Measurements from ENCODE around the gene SRPX. TPM values are rescaled to one million over a fixed set of nuclear protein-coding genes. Genes with fewer than 3 reads are reported as not detected.

The SRPX gene
- total RNA-seq, 1 donor from 2014 or later = 108 TPM

GRCh38 chrX:38138900-38139299 is 81.8 kb downstream of the SRPX start:
- DNase-seq (ENCODE audit: low read depth in 2 of 2) = no peak

DNA sequence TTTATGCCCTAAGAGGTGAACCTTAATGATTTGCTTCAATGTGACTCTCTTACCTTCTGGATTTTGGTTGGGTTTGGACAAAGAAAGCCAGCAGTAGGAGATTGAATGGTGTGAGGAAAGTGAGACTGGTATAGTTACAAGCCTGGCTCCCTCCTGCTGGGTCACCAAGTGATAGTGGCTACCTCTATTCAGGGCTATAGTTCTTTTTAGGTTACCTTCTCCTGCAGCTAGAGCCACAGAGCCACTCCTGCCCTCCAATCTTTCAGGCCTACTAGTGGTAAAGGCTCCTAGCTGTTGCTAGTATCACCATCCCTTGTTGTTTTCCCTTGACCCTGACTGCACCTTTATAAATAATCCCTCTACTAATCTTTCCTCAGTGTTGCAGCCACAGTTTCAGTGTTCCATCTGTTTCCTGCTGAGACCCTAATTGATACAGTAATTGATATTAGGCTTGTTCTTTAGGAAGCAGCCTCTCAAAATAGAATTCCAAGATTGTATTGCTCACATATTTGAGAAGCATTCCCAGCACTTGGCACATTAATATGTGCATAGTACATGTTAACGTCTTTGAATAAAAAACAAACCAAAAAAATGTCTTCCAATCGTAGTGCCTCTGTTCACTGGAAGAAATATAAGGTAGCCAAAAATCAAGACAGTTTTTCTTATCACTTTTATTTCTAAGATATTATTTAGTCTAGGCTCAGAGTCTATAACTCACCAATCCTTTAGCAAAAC is 82.3 kb downstream of the SRPX start:
- no peak for DNase-seq (ENCODE audit: low read depth in 2 of 2)

DNA sequence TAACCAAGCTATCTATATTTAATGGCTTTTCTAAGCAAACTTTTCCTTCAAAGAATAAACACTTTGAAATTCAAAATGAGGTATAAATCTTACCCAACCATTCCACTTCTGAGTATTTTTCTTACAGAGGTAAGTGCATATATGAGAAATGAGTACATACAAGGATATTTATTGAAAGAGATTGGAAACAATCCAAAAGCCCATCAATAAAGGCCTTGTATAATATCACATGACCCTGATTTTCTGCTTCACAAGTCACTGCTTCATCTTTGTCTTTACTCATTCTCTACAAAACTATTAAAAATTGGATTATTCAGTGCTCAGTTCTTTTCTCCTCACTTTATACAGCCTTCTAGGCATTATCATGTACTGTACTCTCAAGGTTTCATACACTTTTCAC is 91.3 kb downstream of the SRPX start:
- DNase-seq (ENCODE audit: low read depth in 2 of 2) = no peak

- no peak for DNase-seq (ENCODE audit: low read depth in 2 of 2)
Measured at GRCh38 chrX:38127961-38128360, 92.7 kb downstream of the SRPX start.

GRCh38 chrX:38126179-38126578 is 94.5 kb downstream of the SRPX start:
- peak in 1 of 2 donors; percentile 37 for DNase-seq (ENCODE audit: low read depth in 2 of 2)

DNA sequence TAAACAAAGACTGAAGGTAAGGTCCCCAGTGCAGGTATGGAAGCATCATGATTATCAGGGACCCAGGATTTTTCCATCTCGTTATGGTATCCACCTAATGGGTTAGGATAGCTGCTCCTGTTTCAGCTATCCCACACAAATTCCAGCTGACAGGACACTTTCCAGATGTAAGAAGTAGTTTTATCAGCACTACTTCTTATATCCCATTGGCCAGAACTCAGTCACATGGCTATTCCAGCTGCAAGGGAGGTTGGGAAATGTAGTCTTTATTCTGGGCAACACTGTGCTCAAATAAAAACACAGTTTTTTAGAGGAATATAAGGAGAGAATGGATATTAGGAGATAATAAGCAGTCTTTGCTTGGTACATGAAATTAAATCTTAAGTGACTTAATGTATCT is 96.7 kb downstream of the SRPX start:
- DNase-seq (ENCODE audit: low read depth in 2 of 2) = no peak

DNA sequence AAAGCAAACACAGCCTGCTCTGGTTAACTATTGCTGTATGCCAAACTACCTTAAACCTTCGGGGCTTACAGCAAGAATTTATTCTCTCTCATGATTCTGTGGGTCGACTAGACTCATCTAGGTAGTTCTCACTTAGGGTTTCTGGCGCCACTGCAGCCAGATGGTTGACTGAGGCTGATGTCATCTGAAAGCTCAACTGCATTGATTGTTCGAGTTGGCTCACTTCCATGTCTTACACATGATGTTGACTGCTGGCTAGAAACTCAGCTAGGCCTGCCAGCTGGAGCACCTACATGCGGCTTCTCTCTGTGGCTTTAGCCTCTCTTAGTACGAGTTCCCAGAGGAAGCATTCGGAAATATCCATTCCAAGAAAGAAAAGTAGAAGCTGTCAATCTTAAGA is 103.2 kb downstream of the SRPX start:
- peak; percentile 32 to 33 for DNase-seq (ENCODE audit: low read depth in 2 of 2)

- no peak for DNase-seq (ENCODE audit: low read depth in 2 of 2)
Measured at GRCh38 chrX:38116706-38117105, 104.0 kb downstream of the SRPX start.

DNA sequence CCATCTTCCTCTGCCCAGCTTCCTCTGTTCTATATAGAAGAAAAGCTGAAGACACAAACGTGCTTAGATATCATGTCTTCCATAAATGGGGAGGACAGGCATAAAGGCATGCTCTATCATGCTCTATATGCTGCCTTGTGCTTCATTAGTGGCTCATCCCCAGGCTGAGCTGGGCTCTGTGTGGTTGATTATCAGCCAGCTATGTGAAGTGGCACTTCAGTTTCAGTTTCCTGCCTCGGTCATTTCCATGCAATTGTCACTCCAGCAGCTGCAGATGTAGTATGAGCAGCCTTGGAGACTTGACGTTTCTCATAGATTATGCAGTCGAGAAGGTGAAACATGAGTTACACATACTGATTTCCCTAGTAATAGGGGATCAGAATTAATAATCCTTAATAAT is 108.1 kb downstream of the SRPX start:
- no peak for DNase-seq (ENCODE audit: low read depth in 2 of 2)

DNA sequence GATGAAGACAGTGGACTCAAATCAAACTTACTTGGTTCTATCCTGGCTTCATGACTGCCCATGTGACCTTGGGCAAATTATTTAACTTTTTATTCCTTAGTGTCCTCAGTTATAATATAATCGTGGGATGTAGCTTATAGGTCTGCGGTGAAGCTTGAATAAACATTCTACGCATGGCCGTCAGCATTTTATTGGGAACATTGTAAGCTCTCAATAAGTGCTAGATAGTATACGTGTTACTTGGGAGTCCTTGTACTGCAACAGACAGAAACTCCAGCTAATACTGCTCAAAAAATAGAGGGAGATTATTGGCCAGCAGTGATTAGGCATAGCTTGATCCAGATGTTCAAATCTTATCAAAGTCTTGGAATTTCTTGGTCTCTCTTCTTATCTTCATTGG is 109.5 kb downstream of the SRPX start:
- no peak for DNase-seq (ENCODE audit: low read depth in 2 of 2)

DNA sequence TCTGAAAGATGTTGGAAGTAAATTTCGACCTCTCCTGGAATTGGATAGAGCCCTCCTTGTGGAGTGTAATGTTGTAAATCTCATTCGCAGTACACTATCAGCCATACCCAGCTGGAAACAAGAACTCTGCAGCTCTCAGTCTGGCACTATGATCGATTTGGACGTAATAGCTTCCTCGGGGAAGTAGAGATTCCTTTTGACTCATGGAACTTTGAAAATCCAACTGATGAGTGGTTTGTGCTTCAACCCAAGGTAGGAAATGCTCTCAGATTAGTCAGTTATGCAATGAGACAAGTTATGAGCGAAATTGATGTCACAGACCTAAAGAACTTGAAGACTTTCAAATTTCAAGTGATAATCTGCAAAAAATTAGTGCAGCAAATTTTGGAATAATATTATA is 110.4 kb downstream of the SRPX start:
- DNase-seq (ENCODE audit: low read depth in 2 of 2) = peak; percentile 33 to 53

GRCh38 chrX:38109042-38109898 is 111.4 kb downstream of the SRPX start:
- peak in 1 of 2 donors; percentile 18 for DNase-seq (ENCODE audit: low read depth in 2 of 2)

- peak; percentile 64 to 65 for DNase-seq (ENCODE audit: low read depth in 2 of 2)
Measured at GRCh38 chrX:38108364-38108763, 112.3 kb downstream of the SRPX start.

DNA sequence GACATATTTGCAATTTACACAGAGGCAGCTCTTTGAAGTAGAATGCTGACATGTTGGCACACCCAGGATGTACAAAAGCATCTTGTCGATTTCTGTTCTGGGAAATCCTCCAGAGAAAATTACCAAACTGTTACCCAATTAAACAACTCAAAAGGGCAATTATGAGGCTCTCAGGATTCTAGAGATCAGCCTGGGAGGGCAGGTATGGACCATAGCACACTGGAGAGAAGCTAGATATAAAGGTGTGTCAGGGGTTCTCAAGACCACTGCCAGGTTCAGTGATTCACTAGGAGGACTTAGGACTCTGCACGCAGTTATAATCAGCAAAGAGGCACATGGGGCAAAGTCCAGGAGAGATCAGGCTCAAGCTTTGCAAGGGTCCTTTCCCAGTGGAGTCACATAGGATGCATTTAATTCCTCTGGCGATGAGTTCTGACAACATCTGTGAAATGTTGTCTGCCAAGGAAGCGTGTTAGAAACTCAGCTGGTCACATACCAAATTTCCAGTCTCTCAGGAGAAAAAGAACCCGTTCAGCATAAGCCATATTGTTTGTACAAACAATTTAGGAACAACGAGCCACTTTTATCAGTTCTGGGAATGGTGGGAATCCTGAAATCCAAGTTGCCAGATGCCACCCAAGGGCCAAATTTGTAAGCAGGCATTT is 113.5 kb downstream of the SRPX start:
- DNase-seq (ENCODE audit: low read depth in 2 of 2) = no peak

DNA sequence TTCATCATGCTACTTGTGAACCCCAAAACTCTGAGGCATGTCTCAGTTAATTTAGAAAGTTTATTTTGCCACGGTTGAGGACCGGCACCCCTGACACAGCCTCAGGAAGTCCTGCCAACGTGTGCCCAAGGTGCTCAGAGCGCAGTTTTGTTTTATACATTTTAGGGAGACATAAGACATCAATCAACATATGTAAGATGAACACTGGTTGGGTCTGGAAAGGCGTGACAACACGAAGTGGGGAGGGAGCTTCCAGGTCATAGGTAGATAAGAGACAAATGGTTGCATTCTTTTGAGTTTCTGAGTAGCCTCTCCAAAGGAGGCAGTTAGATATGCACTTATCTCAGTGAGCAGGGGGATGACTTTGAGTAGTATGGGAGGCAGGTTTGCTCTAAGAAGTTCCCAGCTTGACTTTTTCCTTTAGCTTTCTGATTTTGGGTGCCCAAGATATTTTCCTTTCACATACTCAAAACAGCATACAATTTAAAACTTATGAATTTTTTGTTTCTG is 115.4 kb downstream of the SRPX start:
- no peak for DNase-seq (ENCODE audit: low read depth in 2 of 2)

DNA sequence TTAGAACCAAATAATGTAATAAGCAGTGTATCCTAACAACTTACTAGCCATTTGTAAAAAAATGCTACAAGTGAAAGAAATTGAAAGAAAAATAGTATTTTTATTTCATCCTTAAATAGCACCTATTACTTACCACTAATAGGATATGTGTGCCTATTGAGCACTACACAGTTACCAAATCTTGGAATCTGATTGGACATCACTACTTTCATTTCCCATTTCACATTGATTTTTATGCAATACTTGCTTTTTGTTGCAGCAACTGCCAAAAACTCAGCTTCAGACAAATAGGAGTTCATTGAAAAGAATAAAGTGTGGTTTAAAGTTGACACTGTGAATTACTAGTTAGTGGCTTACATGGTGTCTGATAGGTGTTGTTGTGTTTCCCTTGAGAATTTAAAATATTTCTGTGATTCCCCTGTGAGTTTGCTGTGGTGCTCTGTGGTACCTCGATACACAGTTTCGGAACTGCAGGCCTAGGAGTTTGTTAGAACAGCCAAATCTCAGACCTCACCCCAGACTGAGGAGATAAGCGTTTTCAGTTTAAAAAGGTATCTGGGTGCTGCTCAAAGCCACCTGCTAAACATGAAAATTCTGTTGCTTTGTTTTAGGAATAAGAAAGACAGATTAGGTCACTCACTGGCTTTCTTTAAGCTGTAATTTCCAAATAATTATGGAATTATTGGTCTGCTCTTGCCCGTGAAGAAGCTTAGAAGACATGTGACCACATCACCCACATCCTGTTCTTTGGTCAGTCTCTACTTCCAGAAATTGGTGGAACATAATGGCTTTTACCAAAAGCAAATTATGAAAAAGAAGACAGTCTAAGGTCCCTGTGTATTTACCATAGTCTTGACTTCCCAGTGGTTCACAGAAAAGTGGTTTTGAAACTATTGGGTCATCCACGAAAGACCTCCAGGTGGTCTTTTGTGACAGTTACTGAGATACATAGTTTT is 116.5 kb downstream of the SRPX start:
- DNase-seq (ENCODE audit: low read depth in 2 of 2) = no peak

DNA sequence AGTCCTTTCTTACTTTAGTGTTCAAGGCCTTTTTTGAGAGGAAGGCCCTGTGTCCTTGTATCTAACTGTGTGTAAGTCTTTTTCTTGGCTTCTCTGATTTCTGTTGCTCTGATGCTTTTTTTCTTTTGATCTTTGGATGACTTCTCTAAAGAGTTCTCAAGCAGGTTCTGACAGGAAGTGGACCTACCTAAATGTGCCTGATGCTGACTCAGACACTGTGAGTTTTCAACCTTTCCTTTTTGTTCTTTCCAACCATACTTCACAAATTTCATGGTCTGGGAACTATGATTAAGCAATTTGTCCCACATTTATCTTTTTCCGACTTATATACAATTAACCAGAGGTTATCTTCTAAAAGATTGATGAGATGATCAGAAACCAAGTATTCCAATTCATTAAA is 117.8 kb downstream of the SRPX start:
- no peak for DNase-seq (ENCODE audit: low read depth in 2 of 2)

- DNase-seq (ENCODE audit: low read depth in 2 of 2) = no peak
Measured at GRCh38 chrX:38102240-38102639, 118.4 kb downstream of the SRPX start.

DNA sequence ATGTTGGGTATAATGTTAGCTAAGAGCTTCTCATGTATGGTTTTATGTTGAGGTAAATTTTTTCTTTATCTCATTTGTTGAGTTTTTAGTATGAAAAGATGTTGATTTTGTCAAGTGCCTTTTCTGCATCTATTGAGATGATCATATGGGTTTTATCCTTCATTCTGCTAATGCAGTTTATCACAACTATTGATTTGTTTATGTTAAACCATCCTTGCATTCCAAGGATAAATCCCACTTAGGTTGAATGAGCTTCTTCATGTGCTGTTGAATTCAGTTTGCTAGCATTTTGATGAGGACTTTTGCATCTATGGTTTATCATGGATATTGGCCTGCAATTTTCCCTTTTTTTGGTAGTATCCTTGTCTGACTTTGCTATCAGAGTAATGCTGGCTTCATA is 121.0 kb downstream of the SRPX start:
- no peak for DNase-seq (ENCODE audit: low read depth in 2 of 2)

Measured in lung microvascular endothelial cell (primary cell).